IMR-90 (cell line): ENCODE measurements around the gene SLC9A9.

Experiments used
- BHLHE40 ChIP-seq: fragments of 150-350 bp; IDR thresholded peaks from 2 replicates; pipeline ENCODE4 v1.6.1; 2016; ENCODE audit warnings: mild to moderate bottlenecking, low read depth, low read length
- FOS ChIP-seq: fragments of 150-350 bp; IDR thresholded peaks from 2 replicates; pipeline ENCODE4 v1.6.1; 2016; ENCODE audit warnings: low read depth, low read length
- MAFK ChIP-seq: IDR thresholded peaks from 2 replicates; pipeline ENCODE4 v1.6.1; 2012; ENCODE audit warnings: low read depth, low read length, improper control_type of control experiment
- MAZ ChIP-seq: IDR thresholded peaks from 2 replicates; pipeline ENCODE4 v1.6.1; 2012; ENCODE audit warnings: low read depth, mild to moderate bottlenecking, low read length, improper control_type of control experiment, moderate library complexity, borderline replicate concordance
- MXI1 ChIP-seq: IDR thresholded peaks from 2 replicates; pipeline ENCODE4 v1.6.1; 2012; ENCODE audit warnings: low read depth, mild to moderate bottlenecking, low read length, moderate library complexity, borderline replicate concordance
- POLR2A ChIP-seq: IDR thresholded peaks from 2 replicates; pipeline ENCODE4 v1.6.1; 2012; ENCODE audit warnings: mild to moderate bottlenecking, low read depth, low read length
- RAD21 ChIP-seq: IDR thresholded peaks from 2 replicates; pipeline ENCODE4 v1.6.1; 2012; ENCODE audit warnings: low read length, improper control_type of control experiment
- RCOR1 ChIP-seq: IDR thresholded peaks from 2 replicates; pipeline ENCODE4 v1.6.1; 2012; ENCODE audit warnings: mild to moderate bottlenecking, low read length, improper control_type of control experiment; ENCODE audit not compliant: insufficient replicate concordance
- RFX5 ChIP-seq: IDR thresholded peaks from 2 replicates; pipeline ENCODE4 v1.8.0; 2012; ENCODE audit warnings: low read depth, mild to moderate bottlenecking, low read length, moderate library complexity
- SMC3 ChIP-seq: fragments of 150-350 bp; IDR thresholded peaks from 2 replicates; pipeline ENCODE4 v1.6.1; 2016; ENCODE audit warnings: low read depth, mild to moderate bottlenecking, antibody characterized with exemption, low read length, moderate library complexity
- TF ChIP-seq, protein P1 (sequence below): conservative IDR thresholded peaks from 2 replicates; pipeline ENCODE4 v1.5.1; 2012; ENCODE audit warnings: mild to moderate bottlenecking, low read depth, low read length, improper control_type of control experiment
- TF ChIP-seq, protein P2 (sequence below): fragments of 150-350 bp; IDR thresholded peaks from 2 replicates; pipeline ENCODE4 v1.6.1; 2017; ENCODE audit warnings: mild to moderate bottlenecking, antibody characterized with exemption, low read length, low read depth
- TF ChIP-seq, protein P3 (sequence below): fragments of 150-350 bp; IDR thresholded peaks from 2 replicates; pipeline ENCODE4 v1.6.1; 2016; ENCODE audit warnings: low read depth, mild to moderate bottlenecking, low read length, moderate library complexity, borderline replicate concordance

DNA sequence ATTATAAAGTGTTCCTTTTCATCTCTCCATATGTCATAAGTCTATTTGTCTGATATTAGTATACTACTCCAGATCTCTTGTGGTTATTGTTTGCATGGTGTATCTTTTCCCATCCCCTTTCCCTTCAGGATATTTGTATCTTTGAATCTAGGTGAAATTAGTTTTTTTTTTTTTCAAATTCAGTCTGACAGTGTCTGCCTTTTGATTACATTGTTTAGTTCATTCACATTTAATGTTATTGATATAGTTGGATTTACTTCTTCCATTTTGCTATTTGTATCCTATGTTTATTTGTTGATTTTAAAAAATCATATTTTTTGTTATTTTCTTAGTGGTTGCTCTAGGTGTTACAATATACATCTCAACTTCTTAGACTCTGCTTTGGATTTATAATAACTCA is 445.7 kb downstream of the SLC9A9 start:
- no peak for TF ChIP-seq RAD21
- TF ChIP-seq, protein P1, sequence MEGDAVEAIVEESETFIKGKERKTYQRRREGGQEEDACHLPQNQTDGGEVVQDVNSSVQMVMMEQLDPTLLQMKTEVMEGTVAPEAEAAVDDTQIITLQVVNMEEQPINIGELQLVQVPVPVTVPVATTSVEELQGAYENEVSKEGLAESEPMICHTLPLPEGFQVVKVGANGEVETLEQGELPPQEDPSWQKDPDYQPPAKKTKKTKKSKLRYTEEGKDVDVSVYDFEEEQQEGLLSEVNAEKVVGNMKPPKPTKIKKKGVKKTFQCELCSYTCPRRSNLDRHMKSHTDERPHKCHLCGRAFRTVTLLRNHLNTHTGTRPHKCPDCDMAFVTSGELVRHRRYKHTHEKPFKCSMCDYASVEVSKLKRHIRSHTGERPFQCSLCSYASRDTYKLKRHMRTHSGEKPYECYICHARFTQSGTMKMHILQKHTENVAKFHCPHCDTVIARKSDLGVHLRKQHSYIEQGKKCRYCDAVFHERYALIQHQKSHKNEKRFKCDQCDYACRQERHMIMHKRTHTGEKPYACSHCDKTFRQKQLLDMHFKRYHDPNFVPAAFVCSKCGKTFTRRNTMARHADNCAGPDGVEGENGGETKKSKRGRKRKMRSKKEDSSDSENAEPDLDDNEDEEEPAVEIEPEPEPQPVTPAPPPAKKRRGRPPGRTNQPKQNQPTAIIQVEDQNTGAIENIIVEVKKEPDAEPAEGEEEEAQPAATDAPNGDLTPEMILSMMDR = no peak
- no peak for TF ChIP-seq POLR2A
- no peak for TF ChIP-seq FOS
- TF ChIP-seq, protein P2, sequence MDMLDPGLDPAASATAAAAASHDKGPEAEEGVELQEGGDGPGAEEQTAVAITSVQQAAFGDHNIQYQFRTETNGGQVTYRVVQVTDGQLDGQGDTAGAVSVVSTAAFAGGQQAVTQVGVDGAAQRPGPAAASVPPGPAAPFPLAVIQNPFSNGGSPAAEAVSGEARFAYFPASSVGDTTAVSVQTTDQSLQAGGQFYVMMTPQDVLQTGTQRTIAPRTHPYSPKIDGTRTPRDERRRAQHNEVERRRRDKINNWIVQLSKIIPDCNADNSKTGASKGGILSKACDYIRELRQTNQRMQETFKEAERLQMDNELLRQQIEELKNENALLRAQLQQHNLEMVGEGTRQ = no peak
- no peak for TF ChIP-seq RFX5
- no peak for TF ChIP-seq RCOR1
- TF ChIP-seq MAZ = no peak
- TF ChIP-seq MXI1 = no peak
- TF ChIP-seq MAFK = no peak
- TF ChIP-seq SMC3 = no peak
- TF ChIP-seq, protein P3, sequence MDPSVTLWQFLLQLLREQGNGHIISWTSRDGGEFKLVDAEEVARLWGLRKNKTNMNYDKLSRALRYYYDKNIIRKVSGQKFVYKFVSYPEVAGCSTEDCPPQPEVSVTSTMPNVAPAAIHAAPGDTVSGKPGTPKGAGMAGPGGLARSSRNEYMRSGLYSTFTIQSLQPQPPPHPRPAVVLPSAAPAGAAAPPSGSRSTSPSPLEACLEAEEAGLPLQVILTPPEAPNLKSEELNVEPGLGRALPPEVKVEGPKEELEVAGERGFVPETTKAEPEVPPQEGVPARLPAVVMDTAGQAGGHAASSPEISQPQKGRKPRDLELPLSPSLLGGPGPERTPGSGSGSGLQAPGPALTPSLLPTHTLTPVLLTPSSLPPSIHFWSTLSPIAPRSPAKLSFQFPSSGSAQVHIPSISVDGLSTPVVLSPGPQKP = no peak
- TF ChIP-seq BHLHE40 = no peak
